WTC11 (cell line): ENCODE measurements around the gene PGBD5. TPM values are rescaled to one million over a fixed set of nuclear protein-coding genes. Genes with fewer than 3 reads are reported as not detected.

Source experiments
- ATAC-seq: fragments of 200-7000 bp; cut with Tn5 transposase; 2 replicates; pipeline ENCODE4 v1.10.0; 2021; ENCODE audit warnings: mild to moderate bottlenecking, moderate library complexity
- CTCF ChIA-PET: fragments of 300-600 bp; sonication (Branson Sonifier 250); formaldehyde crosslinking; loops from one replicate; lab custom pipeline; 2021; ENCODE audit warnings: antibody characterized with exemption; lab: Charles Lee
- POLR2A ChIA-PET: fragments of 350-600 bp; sonication (Branson Sonifier 250); formaldehyde crosslinking; loops from one replicate; lab custom pipeline; 2021; ENCODE audit warnings: antibody characterized with exemption; lab: Charles Lee
- DNase-seq: peaks from one replicate; pipeline ENCODE4 v3.0.0; 2021; ENCODE audit warnings: low spot score
- H3K27ac Mint-ChIP-seq: 2 replicates; pipeline ENCODE4 v1.8.0; 2021; ENCODE audit warnings: mixed read lengths
- H3K27me3 Mint-ChIP-seq: 2 replicates; pipeline ENCODE4 v1.8.0; 2021; ENCODE audit warnings: low read depth, mild to moderate bottlenecking, moderate library complexity, mixed read lengths
- H3K36me3 Mint-ChIP-seq: 2 replicates; pipeline ENCODE4 v1.8.0; 2021; ENCODE audit warnings: mixed read lengths
- H3K4me1 Mint-ChIP-seq: 2 replicates; pipeline ENCODE4 v1.8.0; 2022; ENCODE audit warnings: mixed read lengths
- H3K4me3 Mint-ChIP-seq: 2 replicates; pipeline ENCODE4 v1.8.0; 2021; ENCODE audit warnings: mild to moderate bottlenecking, moderate library complexity, mixed read lengths
- H3K9me3 Mint-ChIP-seq: 2 replicates; pipeline ENCODE4 v1.8.0; 2021; ENCODE audit warnings: mixed read lengths
- ATF2 ChIP-seq: sonication (generic); formaldehyde crosslinking; IDR thresholded peaks from 2 replicates; pipeline ENCODE4 v1.8.1; 2022; ENCODE audit warnings: low read depth, missing genetic modification reagents, borderline replicate concordance
- CBFB ChIP-seq: sonication (generic); formaldehyde crosslinking; IDR thresholded peaks from 2 replicates; pipeline ENCODE4 v1.8.1; 2022; ENCODE audit warnings: mild to moderate bottlenecking, low read depth, missing genetic modification reagents
- E2F5 ChIP-seq: sonication (generic); formaldehyde crosslinking; IDR thresholded peaks from 2 replicates; pipeline ENCODE4 v1.8.1; 2022; ENCODE audit warnings: mild to moderate bottlenecking, moderate library complexity, missing genetic modification reagents
- ELF4 ChIP-seq: sonication (generic); formaldehyde crosslinking; IDR thresholded peaks from 2 replicates; pipeline ENCODE4 v1.8.1; 2022; ENCODE audit warnings: low read depth, mild to moderate bottlenecking, moderate library complexity, missing genetic modification reagents
- EMX1 ChIP-seq: fragments of 250-450 bp; sonication (Bioruptor Pico); IDR thresholded peaks from 2 replicates; pipeline ENCODE4 v1.8.0; 2021; ENCODE audit warnings: mild to moderate bottlenecking
- NFATC4 ChIP-seq: fragments of 250-450 bp; sonication (Bioruptor Pico); IDR thresholded peaks from 2 replicates; pipeline ENCODE4 v1.9.0; 2021; ENCODE audit warnings: mild to moderate bottlenecking
- PRDM15 ChIP-seq: sonication (generic); formaldehyde crosslinking; IDR thresholded peaks from 2 replicates; pipeline ENCODE4 v1.8.0; 2022; ENCODE audit warnings: missing genetic modification reagents
- RORB ChIP-seq: fragments of 250-450 bp; sonication (Bioruptor Pico); IDR thresholded peaks from 2 replicates; pipeline ENCODE4 v1.9.0; 2021; ENCODE audit warnings: mild to moderate bottlenecking
- TEAD4 ChIP-seq: sonication (generic); formaldehyde crosslinking; IDR thresholded peaks from 2 replicates; pipeline ENCODE4 v1.8.0; 2022; ENCODE audit warnings: mild to moderate bottlenecking, missing genetic modification reagents
- USF1 ChIP-seq: sonication (generic); formaldehyde crosslinking; IDR thresholded peaks from 2 replicates; pipeline ENCODE4 v1.8.0; 2022; ENCODE audit warnings: mild to moderate bottlenecking, missing genetic modification reagents
- ZBTB43 ChIP-seq: sonication (generic); formaldehyde crosslinking; IDR thresholded peaks from 2 replicates; pipeline ENCODE4 v1.8.1; 2023; ENCODE audit warnings: mild to moderate bottlenecking, missing genetic modification reagents
- ZMAT4 ChIP-seq: fragments of 250-450 bp; sonication (Bioruptor Pico); IDR thresholded peaks from 2 replicates; pipeline ENCODE4 v1.9.0; 2021; ENCODE audit warnings: mild to moderate bottlenecking
- ZNF423 ChIP-seq: fragments of 250-450 bp; sonication (Bioruptor Pico); IDR thresholded peaks from 2 replicates; pipeline ENCODE4 v2.1.2; 2022; ENCODE audit warnings: mild to moderate bottlenecking, moderate library complexity
- ZNF512 ChIP-seq: sonication (generic); formaldehyde crosslinking; IDR thresholded peaks from 2 replicates; pipeline ENCODE4 v1.8.1; 2022; ENCODE audit warnings: missing genetic modification reagents, borderline replicate concordance
- ZSCAN18 ChIP-seq: fragments of 250-450 bp; sonication (Bioruptor Pico); IDR thresholded peaks from 2 replicates; pipeline ENCODE4 v2.1.2; 2022; ENCODE audit warnings: mild to moderate bottlenecking, moderate library complexity
- total RNA-seq: library from RNA; stranded (reverse); gene quantifications from 3 replicates; pipeline ENCODE4 v1.2.3, GENCODE V29; 2021

PGBD5 gene
- total RNA-seq, 1 experiment from 2014 or later, result 23.8 TPM

- H3K36me3 Mint-ChIP-seq, result peaks cover 37% of the 10 kb centered on the region
- ChIA-PET POLR2A (no interaction called here), CTCF (no interaction called here)
Observed at GRCh38 chr1:230339033-230339432, 87.1 kb downstream of the PGBD5 start.

GRCh38 chr1:230337266-230337665, 88.9 kb downstream of the PGBD5 start:
- Mint-ChIP-seq H3K27ac (peak overlapping the region; percentile 28), H3K4me3 (no peak overlapping the region), H3K4me1 (peaks cover 12% of the 10 kb centered on the region), H3K9me3 (0 out of 2 replicates have a peak, but pooled peaks cover 5% of the 10 kb centered on the region), H3K27me3 (no peaks in the 10 kb centered on the region), H3K36me3 (peaks cover 33% of the 10 kb centered on the region)
- DNase-seq (no peak), ATAC-seq (no peak)
- ChIA-PET CTCF (no interaction called here), POLR2A (no interaction called here)
- no peak for TF ChIP-seq CBFB
- TF ChIP-seq E2F5 (CRISPR knock-in tag), result no peak
- TF ChIP-seq PRDM15 (CRISPR knock-in tag), result no peak

More at GRCh38 chr1:230339033-230339432, 87.1 kb downstream of the PGBD5 start:
- H3K4me1 Mint-ChIP-seq, result no peaks in the 10 kb centered on the region
- H3K27ac Mint-ChIP-seq, result no peak overlapping the region
- H3K4me3 Mint-ChIP-seq, result no peak overlapping the region
- no peak for TF ChIP-seq ZSCAN18
- no peak for TF ChIP-seq ZNF512 (CRISPR knock-in tag)
- TF ChIP-seq EMX1 (CRISPR knock-in tag), result no peak
- no peak for TF ChIP-seq ZBTB43 (CRISPR knock-in tag)
- TF ChIP-seq NFATC4 (CRISPR knock-in tag), result no peak
- TF ChIP-seq ZMAT4 (CRISPR knock-in tag), result no peak
- TF ChIP-seq TEAD4 (CRISPR knock-in tag), result no peak
- TF ChIP-seq ZNF423, result no peak
- TF ChIP-seq ELF4 (CRISPR knock-in tag), result no peak
- no peak for TF ChIP-seq ATF2 (CRISPR knock-in tag)
- no peak for TF ChIP-seq RORB
- TF ChIP-seq USF1 (CRISPR knock-in tag), result no peak
- no peaks in the 10 kb centered on the region for H3K27me3 Mint-ChIP-seq
- 0 out of 2 replicates have a peak, but pooled peaks cover 5% of the 10 kb centered on the region for H3K9me3 Mint-ChIP-seq
- ATAC-seq (no peak), DNase-seq (no peak)
